Measurements from ENCODE around the gene RARA. TPM values are rescaled to one million over a fixed set of nuclear protein-coding genes. Genes with fewer than 3 reads are reported as not detected.
A peak's percentile ranks its signal among the peaks of the same experiment; 100 is the strongest.

Gene RARA
- total RNA-seq, 4 donors from 2014 or later = 19.4 to 32.1 (median 28.3) TPM

GRCh38 chr17:40317345-40317873, 8.4 kb downstream of the RARA start:
- no peaks in the 10 kb centered on the region for H3K36me3 ChIP-seq
- DNase-seq (ENCODE audit: low spot score in 2 of 2) = peak; percentile 73 to 79
- peak overlapping the region; percentile 96 for H3K27ac ChIP-seq
- no peak for TF ChIP-seq EP300 (IDR thresholded peaks at IDR 0.05)
- no peak for TF ChIP-seq POLR2AphosphoS5 (IDR thresholded peaks at IDR 0.05)
- TF ChIP-seq CTCF (IDR thresholded peaks at IDR 0.05) = peak; percentile 7 to 65
- H3K4me1 ChIP-seq = peaks cover 94% of the 10 kb centered on the region
- H3K4me3 ChIP-seq = peak overlapping the region; percentile 95
- H3K27me3 ChIP-seq = no peaks in the 10 kb centered on the region
- WGBS = 1% methylated on average over 6 of the region's 6 CpGs
- H3K9me3 ChIP-seq = no peaks in the 10 kb centered on the region

- no peaks in the 10 kb centered on the region for H3K36me3 ChIP-seq
- H3K9me3 ChIP-seq = no peaks in the 10 kb centered on the region
- TF ChIP-seq EP300 (IDR thresholded peaks at IDR 0.05) = no peak
- TF ChIP-seq CTCF (IDR thresholded peaks at IDR 0.05) = no peak
- TF ChIP-seq POLR2A (IDR thresholded peaks at IDR 0.05) = peak in 1 of 2 donors; percentile 74
- peak in 1 of 3 donors; percentile 19 for TF ChIP-seq POLR2AphosphoS5 (IDR thresholded peaks at IDR 0.05)
- DNase-seq (ENCODE audit: low spot score in 2 of 2) = peak; percentile 97 to 99
- peaks cover 94% of the 10 kb centered on the region for H3K4me1 ChIP-seq
- under 1% methylated on average over 25 of the region's 70 CpGs for WGBS
- H3K4me3 ChIP-seq = peak overlapping the region; percentile 95
- no peaks in the 10 kb centered on the region for H3K27me3 ChIP-seq
- peak overlapping the region; percentile 96 for H3K27ac ChIP-seq
Measured at GRCh38 chr17:40317880-40318829, 9.2 kb downstream of the RARA start.

GRCh38 chr17:40318830-40319391, 9.9 kb downstream of the RARA start:
- peaks cover 94% of the 10 kb centered on the region for H3K4me1 ChIP-seq
- TF ChIP-seq POLR2A (IDR thresholded peaks at IDR 0.05) = peak in 1 of 2 donors; percentile 24
- peak in 1 of 2 donors; percentile 7 for TF ChIP-seq CTCF (IDR thresholded peaks at IDR 0.05)
- TF ChIP-seq EP300 (IDR thresholded peaks at IDR 0.05) = no peak
- no peak for TF ChIP-seq POLR2AphosphoS5 (IDR thresholded peaks at IDR 0.05)
- H3K4me3 ChIP-seq = peak overlapping the region; percentile 95
- 2% methylated on average over 9 of the region's 13 CpGs for WGBS
- no peaks in the 10 kb centered on the region for H3K36me3 ChIP-seq
- H3K27ac ChIP-seq = peak overlapping the region; percentile 96
- peak; percentile 72 to 76 for DNase-seq (ENCODE audit: low spot score in 2 of 2)
- no peaks in the 10 kb centered on the region for H3K27me3 ChIP-seq
- H3K9me3 ChIP-seq = no peaks in the 10 kb centered on the region

GRCh38 chr17:40319651-40320540, 10.9 kb downstream of the RARA start:
- H3K4me1 ChIP-seq = peaks cover 94% of the 10 kb centered on the region

More at GRCh38 chr17:40319651-40320540, 10.9 kb downstream of the RARA start:
- Histone ChIP-seq H3K27me3 (no peaks in the 10 kb centered on the region), H3K36me3 (no peaks in the 10 kb centered on the region), H3K4me3 (peak overlapping the region; percentile 95), H3K9me3 (no peaks in the 10 kb centered on the region), H3K27ac (peak overlapping the region; percentile 96)
- 36% methylated on average over 11 of the region's 11 CpGs for WGBS
- DNase-seq (ENCODE audit: low spot score in 2 of 2) = peak; percentile 84
- TF ChIP-seq EP300 (IDR thresholded peaks at IDR 0.05) (no peak), POLR2A (IDR thresholded peaks at IDR 0.05) (no peak), POLR2AphosphoS5 (IDR thresholded peaks at IDR 0.05) (no peak), CTCF (IDR thresholded peaks at IDR 0.05) (no peak)

All from suprapubic skin (tissue), 4 donors.